Activated naive CD8-positive, alpha-beta T cell treated with anti-CD3 and anti-CD28 coated beads, Interleukin-2, amount 50 U/mL, for 24 hours (primary cell): ENCODE results near the gene B3GALT5.
A peak's percentile ranks its signal among the peaks of the same experiment; 100 is the strongest.

Source experiments
- ATAC-seq: fragments of 150-1000 bp; cut with Tn5 transposase; one replicate; pipeline ENCODE4 v1.10.0; 2021
- DNase-seq: peaks from one replicate; pipeline ENCODE4 v3.0.0; 2021
- H3K27ac Mint-ChIP-seq: one replicate; pipeline ENCODE4 v1.8.0; 2021; ENCODE audit warnings: mild to moderate bottlenecking, mixed read lengths
- H3K27me3 Mint-ChIP-seq: one replicate; pipeline ENCODE4 v1.8.0; 2021; ENCODE audit warnings: mixed read lengths
- H3K36me3 Mint-ChIP-seq: one replicate; pipeline ENCODE4 v1.8.0; 2021; ENCODE audit warnings: low read depth, mixed read lengths
- H3K4me1 Mint-ChIP-seq: one replicate; pipeline ENCODE4 v1.8.0; 2021; ENCODE audit warnings: mixed read lengths
- H3K4me3 Mint-ChIP-seq: one replicate; pipeline ENCODE4 v1.8.0; 2021; ENCODE audit warnings: mild to moderate bottlenecking, moderate library complexity, mixed read lengths
- H3K9me3 Mint-ChIP-seq: one replicate; pipeline ENCODE4 v1.8.0; 2021; ENCODE audit warnings: mixed read lengths

Gene B3GALT5

GRCh38 chr21:39703578-39703977, 90.8 kb downstream of the B3GALT5 start:
- Mint-ChIP-seq H3K4me3 (no peak overlapping the region), H3K4me1 (no peaks in the 10 kb centered on the region), H3K27me3 (peaks cover 7% of the 10 kb centered on the region), H3K27ac (no peak overlapping the region), H3K36me3 (no peaks in the 10 kb centered on the region), H3K9me3 (peaks cover 6% of the 10 kb centered on the region)
- no peak for DNase-seq
- ATAC-seq = no peak

GRCh38 chr21:39705849-39706248, 93.1 kb downstream of the B3GALT5 start:
- H3K36me3 Mint-ChIP-seq = no peaks in the 10 kb centered on the region
- H3K27ac Mint-ChIP-seq = no peak overlapping the region
- ATAC-seq (no peak), DNase-seq (no peak)
- H3K9me3 Mint-ChIP-seq = peaks cover 6% of the 10 kb centered on the region
- peaks cover 3% of the 10 kb centered on the region for H3K27me3 Mint-ChIP-seq
- H3K4me1 Mint-ChIP-seq = no peaks in the 10 kb centered on the region
- H3K4me3 Mint-ChIP-seq = no peak overlapping the region

GRCh38 chr21:39707316-39707715, 94.6 kb downstream of the B3GALT5 start:
- Mint-ChIP-seq H3K4me3 (no peak overlapping the region), H3K4me1 (no peaks in the 10 kb centered on the region), H3K36me3 (no peaks in the 10 kb centered on the region), H3K27me3 (peaks cover 3% of the 10 kb centered on the region), H3K9me3 (peaks cover 6% of the 10 kb centered on the region), H3K27ac (no peak overlapping the region)
- no peak for ATAC-seq
- no peak for DNase-seq

GRCh38 chr21:39710866-39711265, 98.1 kb downstream of the B3GALT5 start:
- no peak overlapping the region for H3K27ac Mint-ChIP-seq
- DNase-seq (no peak), ATAC-seq (no peak)

GRCh38 chr21:39712273-39712672, 99.5 kb downstream of the B3GALT5 start:
- no peaks in the 10 kb centered on the region for H3K4me1 Mint-ChIP-seq
- H3K27ac Mint-ChIP-seq = no peak overlapping the region
- ATAC-seq = no peak
- H3K36me3 Mint-ChIP-seq = no peaks in the 10 kb centered on the region
- no peak overlapping the region for H3K4me3 Mint-ChIP-seq
- H3K9me3 Mint-ChIP-seq = no peaks in the 10 kb centered on the region
- H3K27me3 Mint-ChIP-seq = peaks cover 1% of the 10 kb centered on the region
- no peak for DNase-seq

More at GRCh38 chr21:39710866-39711265, 98.1 kb downstream of the B3GALT5 start:
- Mint-ChIP-seq H3K4me3 (no peak overlapping the region), H3K9me3 (no peaks in the 10 kb centered on the region), H3K4me1 (no peaks in the 10 kb centered on the region), H3K27me3 (peaks cover 1% of the 10 kb centered on the region), H3K36me3 (no peaks in the 10 kb centered on the region)

- H3K27me3 Mint-ChIP-seq = peaks cover 1% of the 10 kb centered on the region
- H3K27ac Mint-ChIP-seq = no peak overlapping the region
- H3K36me3 Mint-ChIP-seq = no peaks in the 10 kb centered on the region
- no peaks in the 10 kb centered on the region for H3K4me1 Mint-ChIP-seq
- ATAC-seq = no peak
- DNase-seq = no peak
- H3K4me3 Mint-ChIP-seq = no peak overlapping the region
- no peaks in the 10 kb centered on the region for H3K9me3 Mint-ChIP-seq
Observed at GRCh38 chr21:39712976-39713375, 100.2 kb downstream of the B3GALT5 start.

GRCh38 chr21:39713905-39714304, 101.2 kb downstream of the B3GALT5 start:
- no peak overlapping the region for H3K4me3 Mint-ChIP-seq
- peaks cover 1% of the 10 kb centered on the region for H3K27me3 Mint-ChIP-seq
- no peak overlapping the region for H3K27ac Mint-ChIP-seq
- no peaks in the 10 kb centered on the region for H3K9me3 Mint-ChIP-seq
- H3K4me1 Mint-ChIP-seq = no peaks in the 10 kb centered on the region
- ATAC-seq = no peak
- DNase-seq = no peak
- no peaks in the 10 kb centered on the region for H3K36me3 Mint-ChIP-seq

GRCh38 chr21:39714331-39714730, 101.6 kb downstream of the B3GALT5 start:
- no peak for DNase-seq
- no peak for ATAC-seq
- no peaks in the 10 kb centered on the region for H3K4me1 Mint-ChIP-seq
- H3K9me3 Mint-ChIP-seq = no peaks in the 10 kb centered on the region
- no peak overlapping the region for H3K4me3 Mint-ChIP-seq
- H3K36me3 Mint-ChIP-seq = no peaks in the 10 kb centered on the region
- H3K27ac Mint-ChIP-seq = no peak overlapping the region
- peaks cover 1% of the 10 kb centered on the region for H3K27me3 Mint-ChIP-seq

GRCh38 chr21:39715804-39716397, 103.2 kb downstream of the B3GALT5 start:
- peaks cover 1% of the 10 kb centered on the region for H3K27me3 Mint-ChIP-seq
- H3K4me1 Mint-ChIP-seq = no peaks in the 10 kb centered on the region
- H3K36me3 Mint-ChIP-seq = no peaks in the 10 kb centered on the region
- ATAC-seq (no peak), DNase-seq (peak; percentile 52)
- H3K27ac Mint-ChIP-seq = no peak overlapping the region
- no peak overlapping the region for H3K4me3 Mint-ChIP-seq
- no peaks in the 10 kb centered on the region for H3K9me3 Mint-ChIP-seq

GRCh38 chr21:39720126-39720778, 107.5 kb downstream of the B3GALT5 start:
- H3K4me1 Mint-ChIP-seq = no peaks in the 10 kb centered on the region
- DNase-seq = no peak
- peaks cover 6% of the 10 kb centered on the region for H3K27me3 Mint-ChIP-seq
- no peak overlapping the region for H3K27ac Mint-ChIP-seq
- ATAC-seq = no peak
- H3K4me3 Mint-ChIP-seq = no peak overlapping the region
- H3K9me3 Mint-ChIP-seq = no peaks in the 10 kb centered on the region
- H3K36me3 Mint-ChIP-seq = no peaks in the 10 kb centered on the region

GRCh38 chr21:39721885-39722284, 109.1 kb downstream of the B3GALT5 start:
- no peaks in the 10 kb centered on the region for H3K9me3 Mint-ChIP-seq
- ATAC-seq = no peak
- DNase-seq = no peak
- H3K4me3 Mint-ChIP-seq = no peak overlapping the region
- peaks cover 8% of the 10 kb centered on the region for H3K27me3 Mint-ChIP-seq
- no peaks in the 10 kb centered on the region for H3K36me3 Mint-ChIP-seq
- H3K27ac Mint-ChIP-seq = no peak overlapping the region
- H3K4me1 Mint-ChIP-seq = no peaks in the 10 kb centered on the region
